Astrocyte (in vitro differentiated cells and primary cell): ENCODE results near the gene ZGRF1.

Experiments
- CTCF ChIP-seq: IDR thresholded peaks from 2 replicates; pipeline ENCODE4 v1.5.1; 2011; ENCODE audit warnings: low read depth, mild to moderate bottlenecking, inconsistent platforms, low read length, moderate library complexity; ENCODE audit not compliant: insufficient read depth
- EZH2 ChIP-seq: IDR thresholded peaks from 2 replicates; pipeline ENCODE4 v1.6.1; 2012; ENCODE audit warnings: mild to moderate bottlenecking, low read length, inconsistent platforms; ENCODE audit not compliant: insufficient read depth

GRCh38 chr4:112508356-112508755, 128.4 kb downstream of the ZGRF1 start:
- TF ChIP-seq CTCF (no peak), EZH2 (no peak)
